Vagina (tissue), 2 donors: Measurements from ENCODE around the gene SS18L1. TPM values are rescaled to one million over a fixed set of nuclear protein-coding genes. Genes with fewer than 3 reads are reported as not detected.

Source experiments
- DNase-seq, 2 donors: peaks; one replicate each; pipeline ENCODE4 v3.0.0-alpha.2; 2017; ENCODE audit errors: extremely low spot score in 2 of 2
- H3K27ac ChIP-seq: fragments of 200-600 bp; sonication (generic); one replicate; pipeline ENCODE4 v1.5.1; 2019
- H3K27me3 ChIP-seq: fragments of 200-600 bp; sonication (generic); one replicate; pipeline ENCODE4 v1.5.1; 2019
- H3K36me3 ChIP-seq, 2 donors: fragments of 200-600 bp; sonication (generic); one replicate each; pipeline ENCODE4 v1.5.1; 2017 to 2019
- H3K4me1 ChIP-seq: fragments of 200-600 bp; sonication (generic); one replicate; pipeline ENCODE4 v1.5.1; 2019
- H3K4me3 ChIP-seq, 2 donors: fragments of 200-600 bp; sonication (generic); 1 replicate in 1 of 2; 2 replicates in 1 of 2; pipeline ENCODE4 v1.5.1; 2016 to 2019
- H3K9me3 ChIP-seq: fragments of 200-600 bp; sonication (generic); one replicate; pipeline ENCODE4 v1.5.1; 2019
- POLR2A ChIP-seq, 2 donors: fragments of 450-650 bp; IDR thresholded peaks; one replicate each; pipeline ENCODE4 v1.6.1; 2017; ENCODE audit warnings: antibody characterized with exemption in 2 of 2, mild to moderate bottlenecking in 2 of 2, moderate library complexity in 2 of 2
- POLR2AphosphoS5 ChIP-seq, 2 donors: sonication (generic); formaldehyde crosslinking; IDR thresholded peaks; one replicate each; pipeline ENCODE4 v1.9.0; 2017; ENCODE audit warnings: antibody characterized with exemption in 2 of 2, mild to moderate bottlenecking in 2 of 2, low read depth in 1 of 2; ENCODE audit not compliant: insufficient read depth in 1 of 2
- intact Hi-C: fragments of 100-400 bp; cut with DNase I; formaldehyde crosslinking; loops from one replicate; pipeline ENCODE4 v1.15.1; 2023
- total RNA-seq: library from RNA; depleted of rRNA; stranded (reverse); fragments of >200 nt; gene quantifications from one replicate; pipeline ENCODE4 v1.2.3, GENCODE V29; 2016
- TF ChIP-seq, protein P1 (sequence below), 3 experiments: fragments of 450-650 bp in 2 of 3; fragments of 200-600 bp in 1 of 3; sonication (generic) in 1 of 3; IDR thresholded peaks; one replicate each; pipeline ENCODE4 v1.5.1; 2017 to 2019; ENCODE audit warnings: antibody characterized with exemption in 3 of 3, mild to moderate bottlenecking in 2 of 3, moderate library complexity in 2 of 3

The SS18L1 gene
- total RNA-seq, 1 donor from 2014 or later, result 25.3 TPM

DNA sequence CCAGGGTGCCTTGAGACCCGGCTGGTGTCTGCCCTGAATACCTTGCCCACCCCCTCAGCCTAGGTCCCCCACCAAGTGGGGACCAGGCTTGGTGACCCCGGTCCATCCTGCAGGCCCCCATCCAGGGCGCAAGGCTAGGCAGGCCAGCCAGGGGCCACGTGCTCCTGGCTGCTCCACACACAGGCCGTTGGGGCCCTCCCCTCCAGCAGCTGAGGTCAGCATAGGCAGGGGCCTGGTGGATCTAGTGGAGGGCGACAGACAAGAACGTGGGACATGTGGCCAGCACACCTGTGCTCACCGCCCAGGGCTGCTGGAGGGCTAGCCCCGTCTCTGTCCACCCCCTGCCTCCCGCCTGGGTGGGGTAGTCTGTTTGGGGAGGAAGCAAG lies 84.0 kb downstream of the SS18L1 start:
- H3K27ac ChIP-seq, result no peak overlapping the region
- no peak overlapping the region for H3K4me3 ChIP-seq
- H3K27me3 ChIP-seq, result no peaks in the 10 kb centered on the region
- TF ChIP-seq POLR2A (IDR thresholded peaks at IDR 0.05), result no peak
- no peak for TF ChIP-seq POLR2AphosphoS5 (IDR thresholded peaks at IDR 0.05; ENCODE audit: insufficient read depth in 1 of 2, low read depth in 1 of 2)
- TF ChIP-seq, protein P1, sequence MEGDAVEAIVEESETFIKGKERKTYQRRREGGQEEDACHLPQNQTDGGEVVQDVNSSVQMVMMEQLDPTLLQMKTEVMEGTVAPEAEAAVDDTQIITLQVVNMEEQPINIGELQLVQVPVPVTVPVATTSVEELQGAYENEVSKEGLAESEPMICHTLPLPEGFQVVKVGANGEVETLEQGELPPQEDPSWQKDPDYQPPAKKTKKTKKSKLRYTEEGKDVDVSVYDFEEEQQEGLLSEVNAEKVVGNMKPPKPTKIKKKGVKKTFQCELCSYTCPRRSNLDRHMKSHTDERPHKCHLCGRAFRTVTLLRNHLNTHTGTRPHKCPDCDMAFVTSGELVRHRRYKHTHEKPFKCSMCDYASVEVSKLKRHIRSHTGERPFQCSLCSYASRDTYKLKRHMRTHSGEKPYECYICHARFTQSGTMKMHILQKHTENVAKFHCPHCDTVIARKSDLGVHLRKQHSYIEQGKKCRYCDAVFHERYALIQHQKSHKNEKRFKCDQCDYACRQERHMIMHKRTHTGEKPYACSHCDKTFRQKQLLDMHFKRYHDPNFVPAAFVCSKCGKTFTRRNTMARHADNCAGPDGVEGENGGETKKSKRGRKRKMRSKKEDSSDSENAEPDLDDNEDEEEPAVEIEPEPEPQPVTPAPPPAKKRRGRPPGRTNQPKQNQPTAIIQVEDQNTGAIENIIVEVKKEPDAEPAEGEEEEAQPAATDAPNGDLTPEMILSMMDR (IDR thresholded peaks at IDR 0.05), result no peak
- no peaks in the 10 kb centered on the region for H3K9me3 ChIP-seq
- no peaks in the 10 kb centered on the region for H3K36me3 ChIP-seq
- H3K4me1 ChIP-seq, result peaks cover 6% of the 10 kb centered on the region
- intact Hi-C loops, result no loop called here
- DNase-seq, result no peak

DNA sequence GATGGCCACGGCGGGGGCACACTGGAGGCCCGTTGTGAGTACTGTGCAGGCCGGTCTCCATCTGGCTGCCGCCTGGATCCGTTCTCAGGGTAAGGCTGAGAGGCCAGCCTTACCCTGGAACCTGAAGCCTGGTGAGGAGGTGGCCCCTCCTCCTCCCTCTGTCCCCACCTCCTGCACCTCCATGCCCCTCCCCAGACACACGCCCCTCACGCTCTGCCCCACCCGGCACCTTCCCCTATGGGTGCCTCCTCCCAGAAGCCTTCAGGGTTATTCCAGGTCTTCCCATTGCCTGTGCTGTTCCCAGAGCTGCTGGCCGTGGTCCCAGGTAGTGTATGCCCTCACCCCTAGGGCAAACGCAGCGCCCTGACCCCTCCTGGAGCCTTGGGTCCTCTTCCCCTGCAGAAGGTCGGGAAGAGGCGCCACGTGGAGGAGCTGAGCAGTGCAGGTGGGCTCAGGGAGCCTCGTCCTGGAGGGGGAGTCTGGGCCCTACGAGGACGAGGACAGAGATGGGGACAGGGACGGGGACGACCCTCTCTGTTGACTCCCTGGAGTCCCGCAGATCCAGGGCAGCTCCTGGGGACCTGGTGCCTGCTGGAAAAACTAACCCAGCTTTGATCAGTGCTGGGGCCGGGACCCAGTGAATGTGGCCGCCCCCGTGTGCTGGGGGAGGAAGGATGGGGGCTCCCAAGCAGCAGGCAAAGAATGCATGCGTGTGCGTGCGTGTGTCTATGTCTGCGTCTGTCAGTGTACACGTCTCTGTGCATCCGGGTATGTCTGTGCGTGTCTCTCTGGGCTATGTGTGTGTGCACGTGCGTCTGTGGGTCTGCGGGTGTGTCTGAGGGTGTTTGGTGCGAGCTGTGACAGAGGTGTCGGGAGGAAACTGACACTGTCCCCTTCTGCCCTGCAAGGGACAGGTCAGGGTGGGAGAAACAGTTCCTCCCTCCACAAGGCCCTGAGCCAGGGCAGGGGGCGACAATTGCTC lies 84.7 kb downstream of the SS18L1 start:
- no peak for DNase-seq
- intact Hi-C loops, result no loop called here
- no peaks in the 10 kb centered on the region for H3K36me3 ChIP-seq
- H3K27me3 ChIP-seq, result no peaks in the 10 kb centered on the region
- no peak for TF ChIP-seq POLR2A (IDR thresholded peaks at IDR 0.05)
- TF ChIP-seq, protein P1 (IDR thresholded peaks at IDR 0.05), result no peak
- no peak for TF ChIP-seq POLR2AphosphoS5 (IDR thresholded peaks at IDR 0.05; ENCODE audit: insufficient read depth in 1 of 2, low read depth in 1 of 2)
- no peak overlapping the region for H3K27ac ChIP-seq
- H3K9me3 ChIP-seq, result no peaks in the 10 kb centered on the region
- H3K4me1 ChIP-seq, result peaks cover 13% of the 10 kb centered on the region
- H3K4me3 ChIP-seq, result no peak overlapping the region

DNA sequence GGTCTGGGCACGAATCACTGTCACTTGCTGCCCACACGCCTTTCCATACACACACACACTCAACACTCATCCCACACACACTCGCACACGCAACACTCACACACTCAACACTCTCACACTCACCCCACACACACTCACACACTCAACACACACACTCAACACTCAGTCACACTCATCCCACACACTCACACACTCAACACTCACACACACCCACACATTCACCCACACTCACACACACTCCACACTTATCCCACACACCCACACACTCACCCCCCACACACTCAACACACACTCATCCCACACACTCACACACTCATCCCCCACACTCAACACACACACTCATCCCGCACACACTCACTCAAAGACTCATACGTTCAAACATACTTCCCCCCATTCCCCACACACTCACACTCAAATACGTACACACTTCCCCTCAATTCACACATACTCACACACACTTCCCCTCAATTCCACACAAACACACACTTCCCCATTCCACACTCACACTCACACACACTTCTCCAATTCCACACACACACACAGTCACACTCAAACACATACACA lies 85.5 kb downstream of the SS18L1 start:
- H3K9me3 ChIP-seq, result no peaks in the 10 kb centered on the region
- no peak for DNase-seq
- H3K27ac ChIP-seq, result no peak overlapping the region
- TF ChIP-seq POLR2A (IDR thresholded peaks at IDR 0.05) (no peak), POLR2AphosphoS5 (IDR thresholded peaks at IDR 0.05; ENCODE audit: insufficient read depth in 1 of 2, low read depth in 1 of 2) (no peak)
- TF ChIP-seq, protein P1 (IDR thresholded peaks at IDR 0.05), result no peak
- no peak overlapping the region for H3K4me3 ChIP-seq
- H3K36me3 ChIP-seq, result no peaks in the 10 kb centered on the region
- H3K27me3 ChIP-seq, result no peaks in the 10 kb centered on the region
- peaks cover 16% of the 10 kb centered on the region for H3K4me1 ChIP-seq
- intact Hi-C loops, result no loop called here

DNA sequence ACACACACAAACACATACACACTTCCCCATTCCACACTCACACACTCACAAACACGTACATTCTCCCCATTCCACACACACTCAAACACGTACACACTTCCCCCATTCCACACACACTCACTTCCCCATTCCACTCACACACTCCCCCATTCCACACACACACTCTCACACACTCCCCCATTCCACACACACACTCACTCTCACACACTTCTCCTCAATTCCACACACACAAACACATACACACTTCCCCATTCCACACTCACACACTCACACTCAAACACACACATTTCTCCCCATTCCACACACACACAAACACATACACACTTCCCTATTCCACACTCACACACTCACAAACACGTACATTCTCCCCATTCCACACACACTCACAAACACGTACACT lies 86.1 kb downstream of the SS18L1 start:
- no peak overlapping the region for H3K4me3 ChIP-seq
- intact Hi-C loops, result no loop called here
- no peaks in the 10 kb centered on the region for H3K9me3 ChIP-seq
- no peak for DNase-seq
- peaks cover 16% of the 10 kb centered on the region for H3K4me1 ChIP-seq
- TF ChIP-seq, protein P1 (IDR thresholded peaks at IDR 0.05), result no peak
- TF ChIP-seq POLR2A (IDR thresholded peaks at IDR 0.05), result no peak
- TF ChIP-seq POLR2AphosphoS5 (IDR thresholded peaks at IDR 0.05; ENCODE audit: insufficient read depth in 1 of 2, low read depth in 1 of 2), result no peak
- H3K27ac ChIP-seq, result no peak overlapping the region
- no peaks in the 10 kb centered on the region for H3K27me3 ChIP-seq
- H3K36me3 ChIP-seq, result no peaks in the 10 kb centered on the region

DNA sequence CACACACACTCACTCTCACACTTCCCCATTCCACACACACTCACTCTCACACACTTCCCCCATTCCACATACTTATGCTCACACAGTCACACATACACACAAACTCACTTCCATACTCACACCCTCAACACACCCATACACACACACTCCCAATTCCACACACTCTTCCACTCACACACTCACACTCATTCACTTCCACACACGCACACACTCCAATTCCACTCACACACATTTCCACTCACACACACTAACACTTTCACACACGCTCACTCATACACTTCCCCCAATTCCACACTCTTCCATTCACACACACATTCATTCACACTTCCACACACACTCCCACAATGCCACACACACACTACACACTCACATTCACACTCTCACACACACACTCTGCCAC lies 86.7 kb downstream of the SS18L1 start:
- TF ChIP-seq, protein P1 (IDR thresholded peaks at IDR 0.05), result no peak
- no peak for TF ChIP-seq POLR2A (IDR thresholded peaks at IDR 0.05)
- TF ChIP-seq POLR2AphosphoS5 (IDR thresholded peaks at IDR 0.05; ENCODE audit: insufficient read depth in 1 of 2, low read depth in 1 of 2), result no peak
- no peaks in the 10 kb centered on the region for H3K36me3 ChIP-seq
- H3K27ac ChIP-seq, result no peak overlapping the region
- H3K27me3 ChIP-seq, result no peaks in the 10 kb centered on the region
- no peak overlapping the region for H3K4me3 ChIP-seq
- peaks cover 16% of the 10 kb centered on the region for H3K4me1 ChIP-seq
- no peaks in the 10 kb centered on the region for H3K9me3 ChIP-seq
- no peak for DNase-seq
- intact Hi-C loops, result no loop called here
